Suppressor macrophage treated with lipopolysaccharide for 4 hours (primary cell): ENCODE data around the gene RBKS.
A peak's percentile ranks its signal among the peaks of the same experiment; 100 is the strongest.
"Not testable (repeated sequence)": the region's sequence is repeated elsewhere in the genome, so short reads cannot be mapped to it uniquely, and the experiment has no call there.

Experiments used
- DNase-seq: peaks from one replicate; pipeline ENCODE4 v3.0.0-alpha.2; 2020

Gene RBKS

GRCh38 chr2:27756091-27756490, 134.1 kb downstream of the RBKS start:
- DNase-seq, result no peak

GRCh38 chr2:27754831-27755230, 135.4 kb downstream of the RBKS start:
- DNase-seq, result no peak

GRCh38 chr2:27754138-27754588, 136.0 kb downstream of the RBKS start:
- DNase-seq, result peak; percentile 87

- DNase-seq, result no peak
Observed at GRCh38 chr2:27752551-27753237, 137.5 kb downstream of the RBKS start.

GRCh38 chr2:27751377-27751776, 138.8 kb downstream of the RBKS start:
- no peak for DNase-seq

GRCh38 chr2:27748803-27749554, 141.2 kb downstream of the RBKS start:
- not testable (repeated sequence) for DNase-seq

GRCh38 chr2:27747827-27748352, 142.3 kb downstream of the RBKS start:
- no peak for DNase-seq

- DNase-seq, result no peak
Observed at GRCh38 chr2:27746325-27746724, 143.9 kb downstream of the RBKS start.

GRCh38 chr2:27745494-27745893, 144.7 kb downstream of the RBKS start:
- not testable (repeated sequence) for DNase-seq

- DNase-seq, result no peak
Observed at GRCh38 chr2:27742571-27742970, 147.6 kb downstream of the RBKS start.

- DNase-seq, result no peak
Observed at GRCh38 chr2:27741673-27742072, 148.5 kb downstream of the RBKS start.

GRCh38 chr2:27739058-27739373, 151.2 kb downstream of the RBKS start:
- no peak for DNase-seq

- no peak for DNase-seq
Observed at GRCh38 chr2:27738349-27739057, 151.7 kb downstream of the RBKS start.

- DNase-seq, result peak; percentile 82
Observed at GRCh38 chr2:27737676-27738348, 152.4 kb downstream of the RBKS start.

- no peak for DNase-seq
Observed at GRCh38 chr2:27736890-27737204, 153.3 kb downstream of the RBKS start.

- DNase-seq, result no peak
Observed at GRCh38 chr2:27736031-27736889, 153.9 kb downstream of the RBKS start.

- DNase-seq, result peak; percentile 87
Observed at GRCh38 chr2:27735263-27735904, 154.8 kb downstream of the RBKS start.

GRCh38 chr2:27734305-27734704, 155.9 kb downstream of the RBKS start:
- DNase-seq, result no peak
